ENCODE measurements around the gene ZFP37.
A peak's percentile ranks its signal among the peaks of the same experiment; 100 is the strongest.
"Not testable (repeated sequence)": the region's sequence is repeated elsewhere in the genome, so short reads cannot be mapped to it uniquely, and the experiment has no call there.

ZFP37 gene

GRCh38 chr9:113056191-113057106 is at the start of gene ZFP37:
Gene ZFP37, minus strand, starts transcription at chr9:113056724. Its CDS starts 36 bp downstream, at chr9:113056688.
- DNase-seq: peak; percentile 87 to 96

GRCh38 chr9:113105345-113105744 is 48.8 kb upstream of the ZFP37 start:
- not testable (repeated sequence) for DNase-seq

DNA sequence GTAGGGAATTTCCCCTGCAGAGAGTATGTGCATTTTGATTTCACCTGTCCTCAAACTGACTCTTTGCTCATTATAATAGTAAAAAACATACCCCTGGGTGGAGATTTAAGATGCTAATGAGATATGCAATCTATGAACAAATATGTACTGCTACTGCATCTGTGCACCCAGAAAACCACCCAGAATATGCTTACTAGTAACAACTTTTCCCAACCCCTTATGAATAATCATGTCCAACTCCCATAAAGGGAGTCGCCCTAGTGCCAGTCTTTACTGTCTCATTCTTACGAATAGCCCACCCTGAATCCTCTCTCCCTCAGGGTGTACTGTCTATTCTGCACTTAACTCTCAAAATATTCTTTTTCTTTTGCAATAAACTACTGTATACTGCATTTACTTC is 39.0 kb upstream of the ZFP37 start:
- no peak for DNase-seq

DNA sequence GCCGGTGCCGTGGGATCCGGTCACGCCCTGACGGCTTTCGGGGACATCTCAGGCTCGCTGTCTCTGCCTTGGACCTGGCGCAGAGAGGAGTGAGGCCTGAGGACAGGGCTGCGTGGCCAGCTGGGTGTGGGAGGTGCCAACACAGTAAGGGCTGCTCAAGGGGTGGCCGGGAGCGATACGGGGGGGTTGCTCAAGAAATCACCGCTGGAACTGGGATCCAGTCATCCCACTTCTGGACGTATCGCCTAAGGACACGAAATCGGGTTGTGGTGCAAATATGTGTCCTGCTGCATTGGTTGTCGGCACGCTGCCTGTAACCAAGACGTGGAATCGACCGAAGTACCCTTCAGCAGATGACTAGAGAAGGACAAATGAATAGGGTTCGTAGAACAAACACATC is 33.4 kb upstream of the ZFP37 start:
- not testable (repeated sequence) for DNase-seq

DNA sequence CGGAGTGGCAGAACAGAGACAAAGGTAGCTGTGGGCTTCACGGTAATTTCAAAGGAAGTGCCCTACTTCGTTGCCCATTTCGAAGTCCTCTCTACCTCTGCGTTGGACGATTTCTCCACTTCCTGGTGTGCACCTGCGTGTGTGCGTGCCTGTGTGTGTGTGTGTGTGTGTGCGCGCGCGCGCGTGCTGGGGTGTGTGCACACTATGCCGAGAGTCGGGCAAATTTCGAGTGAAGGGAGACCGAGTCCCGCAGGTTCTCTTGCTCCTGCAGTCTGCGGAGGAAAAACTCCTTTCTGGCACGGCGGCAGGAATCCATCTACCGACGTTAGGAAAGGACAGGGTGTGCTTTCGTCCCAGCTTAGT is 32.6 kb upstream of the ZFP37 start:
- not testable (repeated sequence) for DNase-seq

DNA sequence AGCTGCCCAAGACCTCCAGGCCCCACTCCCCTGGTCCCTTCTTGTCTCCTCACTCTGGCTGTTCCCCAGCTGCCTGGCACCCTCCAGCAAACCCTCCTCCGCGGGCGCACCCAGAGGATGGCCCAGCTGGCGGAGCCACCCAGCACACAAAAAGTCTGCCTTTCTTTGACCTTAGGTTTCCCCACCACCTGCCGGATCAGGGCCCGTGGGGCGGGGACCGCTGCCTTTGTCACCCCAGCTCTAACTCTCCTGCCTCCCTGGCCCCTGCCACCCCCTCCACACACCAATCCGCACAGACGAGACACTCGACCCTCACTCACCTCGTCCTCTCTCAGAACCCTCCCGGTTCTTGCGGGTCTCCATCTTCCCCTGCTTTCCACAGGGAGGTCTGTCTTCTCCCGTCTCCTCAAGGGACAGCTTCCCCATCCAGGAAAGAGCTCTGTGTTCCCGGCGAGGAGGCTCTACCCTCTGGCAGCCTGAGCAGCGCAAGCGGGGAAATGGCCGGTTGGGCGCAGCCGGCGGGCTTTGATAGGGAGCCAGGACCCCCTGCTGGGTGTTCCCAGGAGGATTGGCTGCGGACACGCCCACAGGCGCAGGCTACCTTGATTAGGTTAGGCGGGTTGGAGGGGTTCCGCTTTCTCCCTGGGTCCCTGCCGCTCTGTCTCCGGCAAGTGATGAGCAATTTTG is 32.1 kb upstream of the ZFP37 start:
- DNase-seq: peak in 1 of 2 experiments; percentile 14

DNA sequence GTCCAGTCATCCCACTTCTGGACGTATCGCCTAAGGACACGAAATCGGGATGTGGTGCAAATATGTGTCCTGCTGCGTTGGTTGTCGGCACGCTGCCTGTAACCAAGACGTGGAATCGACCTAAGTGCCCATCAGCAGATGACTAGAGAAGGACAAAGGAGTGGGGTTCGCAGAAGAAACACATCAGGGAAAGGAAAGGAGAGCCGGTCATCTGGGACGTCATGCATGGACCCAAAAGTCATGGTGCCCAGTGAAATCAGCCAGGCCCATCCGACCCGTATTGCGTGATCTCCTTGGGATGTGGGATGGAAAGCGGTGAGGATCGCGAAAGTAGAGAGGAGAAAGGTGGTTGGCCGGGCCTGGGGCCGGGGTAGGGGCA is 6.4 kb upstream of the ZFP37 start:
- DNase-seq: not testable (repeated sequence)

GRCh38 chr9:113062256-113062931 is 5.9 kb upstream of the ZFP37 start:
- DNase-seq: not testable (repeated sequence)

DNA sequence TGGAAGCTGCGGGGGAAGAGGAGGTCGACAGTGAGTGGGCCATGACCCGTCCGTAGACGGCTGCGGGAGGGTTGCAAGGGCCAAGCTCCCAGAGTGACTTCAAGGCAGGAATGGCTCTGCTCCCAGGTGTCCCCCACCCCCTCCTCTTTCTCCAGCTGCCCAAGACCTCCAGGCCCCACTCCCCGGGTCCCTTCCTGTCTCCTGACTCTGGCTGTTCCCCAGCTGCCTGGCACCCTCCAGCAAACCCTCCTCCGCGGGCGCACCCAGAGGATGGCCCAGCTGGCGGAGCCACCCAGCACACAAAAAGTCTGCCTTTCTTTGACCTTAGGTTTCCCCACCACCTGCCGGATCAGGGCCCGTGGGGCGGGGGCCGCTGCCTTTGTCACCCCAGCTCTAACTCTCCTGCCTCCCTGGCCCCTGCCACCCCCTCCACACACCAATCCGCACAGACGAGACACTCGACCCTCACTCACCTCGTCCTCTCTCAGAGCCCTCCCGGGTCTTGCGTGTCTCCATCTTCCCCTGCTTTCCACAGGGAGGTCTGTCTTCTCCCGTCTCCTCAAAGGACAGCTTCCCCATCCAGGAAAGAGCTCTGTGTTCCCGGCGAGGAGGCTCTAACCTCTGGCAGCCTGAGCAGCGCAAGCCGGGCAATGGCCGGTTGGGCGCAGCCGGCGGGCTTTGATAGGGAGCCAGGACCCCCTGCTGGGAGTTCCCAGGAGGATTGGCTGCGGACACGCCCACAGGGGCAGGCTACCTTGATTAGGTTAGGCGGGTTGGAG is 4.7 kb upstream of the ZFP37 start:
- DNase-seq: not testable (repeated sequence)

DNA sequence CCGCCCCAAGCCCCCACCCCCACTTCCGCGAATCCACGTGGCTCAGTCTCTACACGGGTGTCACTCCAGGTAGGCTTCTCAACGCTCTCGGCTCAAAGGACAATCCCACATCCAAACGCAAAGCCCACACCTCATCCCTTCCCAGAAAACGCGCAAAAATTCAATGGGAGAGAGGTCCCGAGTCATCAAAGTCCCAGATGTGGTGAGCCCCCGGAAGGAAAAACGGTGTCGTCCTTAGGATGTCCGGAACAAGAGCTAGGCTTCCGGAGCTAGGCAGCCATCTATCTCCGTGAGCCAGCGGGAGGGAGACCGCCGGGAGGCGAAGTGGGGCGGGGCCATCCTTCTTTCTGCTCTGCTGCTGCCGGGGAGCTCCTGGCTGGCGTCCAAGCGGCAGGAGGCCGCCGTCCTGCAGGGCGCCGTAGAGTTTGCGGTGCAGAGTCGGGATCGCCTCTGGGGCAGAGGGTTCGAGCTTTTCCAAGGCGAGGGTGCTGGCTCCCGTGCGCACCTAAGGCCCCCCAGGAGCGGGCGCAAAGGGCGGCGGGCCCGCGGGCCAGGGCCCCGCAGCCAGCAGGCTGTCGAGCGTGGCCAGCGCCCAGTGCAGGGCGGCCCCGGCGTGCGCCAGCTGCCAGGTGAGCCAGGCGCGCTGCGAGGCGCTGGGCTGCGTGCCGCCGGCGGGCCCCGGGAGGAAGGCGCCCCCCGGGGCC is 3.2 kb upstream of the ZFP37 start:
- DNase-seq: peak in 1 of 2 experiments; percentile 35

GRCh38 chr9:113057193-113057592 is 669 bp upstream of the ZFP37 start:
- no peak for DNase-seq

DNA sequence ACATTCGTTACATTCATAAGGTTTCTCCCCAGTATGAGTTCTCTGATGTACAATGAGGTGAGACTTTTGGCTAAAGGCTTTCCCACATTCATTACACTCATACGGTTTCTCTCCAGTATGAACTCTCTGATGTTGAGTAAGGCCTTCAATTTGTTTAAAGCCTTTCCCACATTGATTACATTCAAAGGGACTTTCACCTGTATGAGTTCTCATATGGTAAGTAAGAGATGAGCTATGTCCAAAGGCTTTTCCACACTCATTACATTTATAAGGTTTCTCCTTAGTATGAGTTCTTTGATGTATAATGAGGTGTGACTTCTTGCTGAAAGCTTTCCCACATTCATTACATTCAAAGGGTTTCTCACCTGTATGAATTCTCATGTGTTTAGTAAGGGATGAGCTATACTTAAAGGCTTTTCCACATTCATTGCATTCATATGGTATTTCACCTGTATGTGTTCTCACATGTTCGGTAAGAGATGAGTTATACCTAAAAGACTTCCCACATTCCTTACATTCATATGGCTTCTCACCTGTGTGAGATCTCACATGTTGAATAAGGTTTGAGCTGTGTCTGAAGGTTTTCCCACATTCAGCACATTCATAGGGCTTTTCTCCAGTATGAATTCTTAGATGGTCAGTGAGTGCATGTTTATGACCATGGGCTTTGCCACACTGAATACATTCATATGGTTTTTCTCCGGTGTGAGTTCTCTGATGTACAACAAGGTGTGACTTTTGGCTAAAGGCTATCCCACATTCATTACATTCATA is 13.5 kb downstream of the ZFP37 start:
- DNase-seq: no peak

DNA sequence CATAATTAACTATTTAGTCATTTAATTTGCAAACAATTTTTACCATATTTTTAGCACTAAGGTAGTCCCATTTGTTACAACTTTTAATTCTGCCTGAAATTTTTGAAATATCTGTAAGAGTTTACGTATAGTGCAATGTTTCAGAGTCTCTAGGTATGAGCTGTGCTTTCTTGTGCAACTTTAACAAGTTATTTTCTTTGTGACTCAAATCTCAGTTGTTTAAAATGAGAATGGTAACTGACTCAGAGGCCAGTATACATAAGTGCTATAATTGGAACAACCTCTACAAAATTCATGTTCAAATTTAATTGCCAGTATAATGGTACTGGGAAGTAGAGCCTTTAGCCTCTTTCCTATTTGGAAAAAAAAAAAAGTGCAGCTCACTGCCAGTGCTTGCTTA is 30.3 kb downstream of the ZFP37 start:
- no peak for DNase-seq

- DNase-seq: no peak
These were observed 38.3 kb downstream of the ZFP37 start for GRCh38 chr9:113018247-113018646.

GRCh38 chr9:113012492-113012891 is 44.0 kb downstream of the ZFP37 start:
- DNase-seq: no peak

GRCh38 chr9:113011911-113012381 is 44.6 kb downstream of the ZFP37 start, which contains the start of gene ZNF883:
Gene ZNF883, minus strand, starts transcription at chr9:113012192.
- DNase-seq: peak; percentile 83 to 88

GRCh38 chr9:113005777-113006176 is 50.7 kb downstream of the ZFP37 start:
- DNase-seq: no peak

DNA sequence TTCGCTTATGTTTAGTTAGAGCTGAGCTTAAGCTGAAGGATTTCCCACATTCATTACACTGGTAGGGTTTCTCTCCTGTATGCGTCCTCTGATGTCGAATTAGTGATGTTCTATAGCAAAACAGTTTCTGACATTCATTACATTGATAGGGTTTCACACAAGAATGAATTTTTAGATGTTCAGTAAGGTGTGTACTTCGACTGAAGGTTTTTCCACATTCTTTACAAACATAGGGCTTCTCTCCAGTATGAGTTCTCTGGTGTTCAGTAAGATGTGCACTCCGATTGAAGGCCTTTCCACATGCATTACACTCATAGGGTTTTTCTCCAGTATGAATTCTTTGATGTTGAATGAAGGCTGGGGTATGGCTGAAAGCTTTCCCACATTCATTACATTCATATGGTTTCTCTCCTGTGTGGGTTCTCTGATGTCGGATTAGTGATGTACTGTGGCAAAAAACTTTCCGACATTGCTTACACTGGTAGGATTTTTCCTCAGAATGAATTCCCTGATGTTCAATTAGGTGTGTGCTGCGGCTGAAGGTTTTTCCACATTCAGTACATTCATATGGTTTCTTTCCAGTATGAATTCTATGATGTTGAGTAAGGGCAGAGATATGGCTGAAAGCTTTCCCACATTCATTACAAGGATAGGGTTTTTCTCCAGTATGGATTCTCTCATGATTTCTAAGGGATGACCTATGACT is 59.1 kb downstream of the ZFP37 start:
- DNase-seq: no peak
